Measurements from ENCODE around the gene KPNA6. TPM values are rescaled to one million over a fixed set of nuclear protein-coding genes. Genes with fewer than 3 reads are reported as not detected.

KPNA6 gene
- total and polyA plus RNA-seq, 2 donors from 2014 or later, result 10.6 to 66.9 TPM

DNA sequence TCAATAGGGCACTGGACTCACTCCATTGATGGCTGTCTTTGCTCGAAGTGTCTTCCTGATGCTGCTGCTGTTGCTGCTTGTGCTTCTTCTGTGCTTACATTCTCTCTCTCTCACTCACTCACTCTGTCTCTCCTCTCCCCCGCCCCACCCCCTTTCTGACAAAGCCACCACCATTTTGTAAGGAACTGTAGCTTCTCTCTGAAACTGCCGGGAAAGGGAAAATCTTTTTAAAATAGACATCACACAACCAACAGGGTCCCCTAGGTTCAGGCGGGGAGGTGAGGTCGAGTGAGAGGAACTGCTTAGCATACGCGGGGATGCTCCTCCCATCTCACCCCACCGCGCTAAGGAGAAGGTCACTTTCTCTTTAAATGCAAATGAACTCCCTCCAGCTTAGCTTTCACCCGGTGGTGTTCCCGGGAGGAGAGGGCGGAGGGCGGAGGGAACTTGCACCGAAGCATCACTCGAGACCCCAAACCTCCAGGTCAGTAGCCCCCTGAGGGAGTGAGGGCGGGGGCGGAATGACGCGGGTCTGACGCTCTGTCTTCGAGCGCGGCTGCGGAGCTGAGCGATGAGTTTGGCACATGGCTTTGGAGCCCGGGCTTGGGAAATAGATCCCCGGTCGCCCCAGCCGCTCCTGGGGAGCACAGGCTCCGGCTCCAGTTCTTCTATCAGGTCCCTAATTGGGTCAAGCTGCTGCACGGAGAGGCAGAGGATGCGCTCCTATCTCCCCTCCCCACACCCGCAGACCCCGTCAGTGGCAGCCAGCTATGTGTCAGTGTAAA is 92.6 kb downstream of the KPNA6 start, which contains the start of gene CCDC28B:
Gene CCDC28B, plus strand, starts transcription at position 370 of the 785 bp plus-strand sequence. CDS start 1,341 bp downstream, outside the sequence.
- intact Hi-C loops (cut with DNase I), result no loop called here
- H3K9me3 ChIP-seq (ENCODE audit: control insufficient read depth in 2 of 3, insufficient read depth in 1 of 3, low read length in 3 of 3), result no peaks in the 10 kb centered on the region
- peak within 1 kb of the TSS; percentile 15 to 77 (median 74) for H3K9ac ChIP-seq (ENCODE audit: low read length in 3 of 3)
- H3K27ac ChIP-seq (ENCODE audit: low read depth in 2 of 2, low read length in 2 of 2), result peak within 1 kb of the TSS; percentile 82 to 84
- DNase-seq (peak; percentile 77 to 91 (median 88)), FAIRE-seq (no peak)
- no peaks in the 10 kb centered on the region for H3K27me3 ChIP-seq (ENCODE audit: control insufficient read depth, insufficient read depth, low read length)
- H3K4me1 ChIP-seq (ENCODE audit: control insufficient read depth in 2 of 3, insufficient read depth in 2 of 3, low read depth in 1 of 3, low read length in 3 of 3), result peaks cover 4 to 15% (median 15%) of the 10 kb centered on the region in 3 donors
- peak within 1 kb of the TSS; percentile 66 to 86 (median 79) for H3K4me3 ChIP-seq (ENCODE audit: low read length in 3 of 3)
- peaks cover 0 to 14% (median 8%) of the 10 kb centered on the region in 3 donors for H3K36me3 ChIP-seq (ENCODE audit: control insufficient read depth in 2 of 3, insufficient read depth in 3 of 3, low read length in 3 of 3)
- TF ChIP-seq, protein P1, sequence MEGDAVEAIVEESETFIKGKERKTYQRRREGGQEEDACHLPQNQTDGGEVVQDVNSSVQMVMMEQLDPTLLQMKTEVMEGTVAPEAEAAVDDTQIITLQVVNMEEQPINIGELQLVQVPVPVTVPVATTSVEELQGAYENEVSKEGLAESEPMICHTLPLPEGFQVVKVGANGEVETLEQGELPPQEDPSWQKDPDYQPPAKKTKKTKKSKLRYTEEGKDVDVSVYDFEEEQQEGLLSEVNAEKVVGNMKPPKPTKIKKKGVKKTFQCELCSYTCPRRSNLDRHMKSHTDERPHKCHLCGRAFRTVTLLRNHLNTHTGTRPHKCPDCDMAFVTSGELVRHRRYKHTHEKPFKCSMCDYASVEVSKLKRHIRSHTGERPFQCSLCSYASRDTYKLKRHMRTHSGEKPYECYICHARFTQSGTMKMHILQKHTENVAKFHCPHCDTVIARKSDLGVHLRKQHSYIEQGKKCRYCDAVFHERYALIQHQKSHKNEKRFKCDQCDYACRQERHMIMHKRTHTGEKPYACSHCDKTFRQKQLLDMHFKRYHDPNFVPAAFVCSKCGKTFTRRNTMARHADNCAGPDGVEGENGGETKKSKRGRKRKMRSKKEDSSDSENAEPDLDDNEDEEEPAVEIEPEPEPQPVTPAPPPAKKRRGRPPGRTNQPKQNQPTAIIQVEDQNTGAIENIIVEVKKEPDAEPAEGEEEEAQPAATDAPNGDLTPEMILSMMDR (IDR thresholded peaks at IDR 0.05; ENCODE audit: borderline replicate concordance, extremely low read depth, insufficient read depth), result no peak

DNA sequence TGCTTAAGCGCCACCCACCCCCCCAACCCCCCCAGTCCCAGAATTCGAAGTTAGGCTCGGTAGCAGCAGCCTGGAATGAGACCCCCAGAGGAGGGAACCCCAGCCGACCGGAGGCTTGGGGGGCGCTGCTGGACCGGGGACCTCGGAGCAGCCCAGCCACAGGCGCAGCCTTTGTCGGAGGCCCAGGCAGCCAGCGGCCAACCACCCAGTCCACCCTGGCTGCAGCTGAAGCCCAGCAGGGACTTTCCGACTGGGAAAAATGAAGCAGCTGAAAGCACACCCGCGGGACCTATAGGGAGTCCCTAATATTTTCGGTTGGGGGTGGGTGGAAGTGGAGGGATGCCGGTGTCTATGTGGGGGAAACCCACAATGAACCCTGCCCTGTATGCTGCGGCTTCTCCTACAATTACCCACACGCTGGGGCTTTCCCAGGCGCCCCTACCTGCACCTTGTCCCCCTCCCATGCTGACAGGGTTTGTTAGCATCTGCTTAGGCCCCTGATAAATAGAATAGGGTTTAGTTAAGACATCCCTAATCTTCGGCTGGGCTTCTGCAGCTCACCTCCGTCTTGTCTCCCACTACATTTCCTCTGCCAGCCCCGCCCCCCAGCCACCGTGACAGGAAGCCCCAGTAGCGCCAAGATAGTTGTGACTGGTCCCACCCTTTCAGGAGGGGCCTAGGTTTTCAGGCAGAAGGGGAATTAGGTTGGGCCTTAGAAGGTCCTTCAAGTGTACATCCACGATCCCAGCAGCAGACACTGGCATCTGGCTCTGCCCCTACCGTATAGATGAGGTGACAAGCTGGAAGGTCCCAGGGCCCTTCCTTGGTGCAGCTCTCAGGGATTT is 93.4 kb downstream of the KPNA6 start:
- peak overlapping the region; percentile 82 to 84 for H3K27ac ChIP-seq (ENCODE audit: low read depth in 2 of 2, low read length in 2 of 2)
- no peaks in the 10 kb centered on the region for H3K9me3 ChIP-seq (ENCODE audit: control insufficient read depth in 2 of 3, insufficient read depth in 1 of 3, low read length in 3 of 3)

DNA sequence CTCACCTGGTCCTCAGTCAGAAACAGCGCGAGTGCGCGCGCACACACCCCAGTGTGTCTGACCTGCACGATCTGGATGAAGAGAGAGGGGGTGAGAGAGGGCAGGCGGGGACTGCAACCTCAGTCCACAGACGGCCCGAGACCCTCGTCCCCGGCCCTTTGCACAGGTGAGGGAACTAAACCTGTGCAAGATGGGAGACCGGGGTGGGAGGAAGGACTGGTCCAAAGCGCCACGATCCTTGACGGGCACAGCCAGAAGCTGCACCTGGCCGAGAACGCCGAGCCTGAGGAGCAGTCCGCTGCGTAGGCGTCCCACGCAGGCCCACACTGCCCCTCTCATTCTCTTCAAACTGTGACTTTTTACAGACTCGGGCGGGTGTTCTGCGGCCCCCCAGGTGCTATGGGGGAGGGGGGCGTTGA is 97.1 kb downstream of the KPNA6 start:
- intact Hi-C loops (cut with DNase I), result no loop called here
- DNase-seq (no peak), FAIRE-seq (no peak)
- no peaks in the 10 kb centered on the region for H3K27me3 ChIP-seq (ENCODE audit: control insufficient read depth, insufficient read depth, low read length)
- peak overlapping the region in 1 of 2 donors; percentile 66 for H3K27ac ChIP-seq (ENCODE audit: low read depth in 2 of 2, low read length in 2 of 2)
- TF ChIP-seq, protein P1 (IDR thresholded peaks at IDR 0.05; ENCODE audit: borderline replicate concordance, extremely low read depth, insufficient read depth), result no peak
- peak overlapping the region; percentile 15 to 91 (median 25) for H3K9ac ChIP-seq (ENCODE audit: low read length in 3 of 3)
- peaks cover 4 to 22% (median 11%) of the 10 kb centered on the region in 3 donors for H3K4me1 ChIP-seq (ENCODE audit: control insufficient read depth in 2 of 3, insufficient read depth in 2 of 3, low read depth in 1 of 3, low read length in 3 of 3)
- no peaks in the 10 kb centered on the region for H3K36me3 ChIP-seq (ENCODE audit: control insufficient read depth in 2 of 3, insufficient read depth in 3 of 3, low read length in 3 of 3)
- no peaks in the 10 kb centered on the region for H3K9me3 ChIP-seq (ENCODE audit: control insufficient read depth in 2 of 3, insufficient read depth in 1 of 3, low read length in 3 of 3)
- H3K4me3 ChIP-seq (ENCODE audit: low read length in 3 of 3), result peak overlapping the region; percentile 73 to 83 (median 78)

More for the DNA sequence above, 93.4 kb downstream of the KPNA6 start:
- FAIRE-seq, result no peak
- H3K4me3 ChIP-seq (ENCODE audit: low read length in 3 of 3), result peak overlapping the region; percentile 66 to 86 (median 79)
- H3K4me1 ChIP-seq (ENCODE audit: control insufficient read depth in 2 of 3, insufficient read depth in 2 of 3, low read depth in 1 of 3, low read length in 3 of 3), result peaks cover 5 to 21% (median 15%) of the 10 kb centered on the region in 3 donors
- TF ChIP-seq, protein P1 (IDR thresholded peaks at IDR 0.05; ENCODE audit: borderline replicate concordance, extremely low read depth, insufficient read depth), result no peak
- peak overlapping the region in 2 of 3 donors; percentile 30 to 77 for H3K9ac ChIP-seq (ENCODE audit: low read length in 3 of 3)
- intact Hi-C loops (cut with DNase I), result no loop called here
- no peaks in the 10 kb centered on the region for H3K27me3 ChIP-seq (ENCODE audit: control insufficient read depth, insufficient read depth, low read length)
- peak; percentile 71 to 89 (median 82) for DNase-seq
- peaks cover 0 to 8% (median 7%) of the 10 kb centered on the region in 3 donors for H3K36me3 ChIP-seq (ENCODE audit: control insufficient read depth in 2 of 3, insufficient read depth in 3 of 3, low read length in 3 of 3)

Data from kidney (tissue), 14 donors.